ENCODE data around the gene MLLT6.
"Not testable (repeated sequence)": the region's sequence is repeated elsewhere in the genome, so short reads cannot be mapped to it uniquely, and the experiment has no call there.

Gene MLLT6

GRCh38 chr17:38725066-38725465, 20.0 kb downstream of the MLLT6 start:
- no peak for DNase-seq (ENCODE audit: low read depth in 1 of 2, low spot score in 1 of 2)

DNA sequence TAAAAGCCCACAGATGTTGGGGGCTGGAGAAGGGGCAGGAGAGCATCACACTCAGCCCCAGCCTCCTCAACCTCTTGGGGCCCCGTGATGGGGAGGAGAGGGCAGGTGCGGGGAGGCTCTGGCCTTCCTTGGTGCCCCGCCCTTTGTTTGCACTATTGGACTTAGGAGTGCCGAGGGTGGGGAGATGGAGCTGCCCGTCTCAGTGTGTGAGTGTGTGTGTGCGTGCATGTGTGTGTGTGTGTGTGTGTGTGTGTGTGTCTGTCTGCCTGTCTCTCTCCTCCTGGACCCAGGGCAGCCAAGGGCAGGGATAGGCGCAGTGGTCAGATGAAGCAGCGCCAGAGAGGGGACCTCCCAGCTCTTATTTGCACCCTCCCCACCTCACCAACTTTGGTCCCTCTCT, 21.1 kb downstream of the MLLT6 start:
- not testable (repeated sequence) for DNase-seq (ENCODE audit: low read depth in 1 of 2, low spot score in 1 of 2)

DNA sequence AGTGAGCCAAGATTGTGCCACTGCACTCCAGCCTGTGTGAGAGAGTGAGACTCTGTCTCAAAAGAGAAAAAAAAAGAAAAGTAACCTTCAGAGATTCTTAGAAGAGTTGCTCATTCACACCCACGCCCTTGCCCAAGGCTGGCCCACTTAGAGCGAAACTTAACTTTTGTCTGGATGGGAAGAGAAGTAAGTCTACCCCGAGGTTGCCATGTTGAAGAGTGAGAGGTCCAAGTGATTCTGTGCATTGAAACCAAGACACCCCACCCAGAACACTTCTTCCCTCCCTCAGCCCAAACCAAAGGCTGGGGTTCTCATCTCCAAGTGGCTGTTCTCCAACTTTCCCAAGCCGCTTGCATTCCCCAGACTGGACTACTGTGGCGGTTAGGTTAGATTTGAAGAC, 22.7 kb downstream of the MLLT6 start:
- peak in 1 of 2 donors; percentile 53 for DNase-seq (ENCODE audit: low read depth in 1 of 2, low spot score in 1 of 2)

DNA sequence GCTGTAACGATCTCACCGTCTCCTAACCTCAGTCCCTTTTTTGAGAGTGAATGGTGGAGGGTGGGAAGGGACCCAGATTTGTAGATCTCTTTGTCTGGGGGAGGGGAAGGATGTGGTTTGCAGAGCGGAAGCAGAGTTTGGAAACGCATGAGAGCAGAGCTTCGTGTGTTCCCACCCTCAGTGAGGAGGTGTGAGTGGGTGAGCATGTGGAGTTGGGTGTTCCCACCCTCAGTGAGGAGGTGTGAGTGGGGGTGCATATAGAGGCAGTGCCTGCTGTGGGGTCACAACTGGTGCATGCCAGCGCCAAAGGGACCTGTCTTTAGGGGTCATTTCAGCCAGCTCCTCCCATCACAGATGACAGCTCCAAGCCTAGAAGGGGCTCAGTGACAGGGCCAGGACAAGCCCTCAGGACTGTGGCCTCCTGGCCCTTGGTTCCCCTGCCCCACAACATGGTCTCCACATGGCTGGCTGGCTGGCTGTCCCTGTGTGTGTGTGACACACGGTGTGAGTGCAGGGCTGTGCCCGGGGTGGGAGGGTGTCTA, 23.3 kb downstream of the MLLT6 start:
- peak in 1 of 2 donors; percentile 48 for DNase-seq (ENCODE audit: low read depth in 1 of 2, low spot score in 1 of 2)

- DNase-seq (ENCODE audit: low read depth in 1 of 2, low spot score in 1 of 2), result no peak
Observed at GRCh38 chr17:38729368-38729885, 24.4 kb downstream of the MLLT6 start.

DNA sequence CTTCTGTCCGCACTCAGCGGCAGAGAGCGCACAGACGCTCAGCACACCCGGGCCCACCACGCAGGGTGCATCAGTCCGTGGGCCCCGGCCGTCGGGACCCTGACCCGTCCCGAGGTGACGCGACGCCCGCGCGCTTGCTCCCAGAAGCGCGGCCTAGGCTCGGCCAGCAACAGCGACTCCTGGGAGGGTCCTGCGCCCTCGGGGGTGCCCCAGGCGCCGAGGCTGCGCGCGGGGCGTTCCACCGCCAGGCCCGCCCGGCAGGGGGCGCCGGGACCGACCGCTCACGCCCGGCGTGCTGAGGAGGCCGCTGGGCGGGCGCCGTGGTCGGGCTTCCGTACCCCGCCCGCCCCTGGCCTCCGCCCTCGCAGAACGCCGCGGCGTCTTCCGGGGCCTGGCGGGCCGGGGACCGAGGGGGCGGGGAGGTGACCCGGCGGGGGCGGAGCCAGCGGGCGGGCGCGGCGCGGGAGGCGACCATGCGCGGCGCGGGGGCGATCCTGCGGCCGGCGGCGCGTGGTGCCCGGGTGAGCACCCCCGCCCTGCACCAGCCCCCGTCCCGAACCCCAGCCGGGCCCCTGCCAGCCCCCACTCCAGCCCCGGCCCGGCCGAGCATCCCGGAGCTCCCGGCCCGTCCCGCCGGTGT, 24.9 kb downstream of the MLLT6 start, which contains the start of gene CISD3:
TSS of gene CISD3 (plus strand) at position 456 of the 640 bp plus-strand sequence. CDS start at position 474, 18 bp downstream.
- DNase-seq (ENCODE audit: low read depth in 1 of 2, low spot score in 1 of 2), result peak; percentile 78 to 82

DNA sequence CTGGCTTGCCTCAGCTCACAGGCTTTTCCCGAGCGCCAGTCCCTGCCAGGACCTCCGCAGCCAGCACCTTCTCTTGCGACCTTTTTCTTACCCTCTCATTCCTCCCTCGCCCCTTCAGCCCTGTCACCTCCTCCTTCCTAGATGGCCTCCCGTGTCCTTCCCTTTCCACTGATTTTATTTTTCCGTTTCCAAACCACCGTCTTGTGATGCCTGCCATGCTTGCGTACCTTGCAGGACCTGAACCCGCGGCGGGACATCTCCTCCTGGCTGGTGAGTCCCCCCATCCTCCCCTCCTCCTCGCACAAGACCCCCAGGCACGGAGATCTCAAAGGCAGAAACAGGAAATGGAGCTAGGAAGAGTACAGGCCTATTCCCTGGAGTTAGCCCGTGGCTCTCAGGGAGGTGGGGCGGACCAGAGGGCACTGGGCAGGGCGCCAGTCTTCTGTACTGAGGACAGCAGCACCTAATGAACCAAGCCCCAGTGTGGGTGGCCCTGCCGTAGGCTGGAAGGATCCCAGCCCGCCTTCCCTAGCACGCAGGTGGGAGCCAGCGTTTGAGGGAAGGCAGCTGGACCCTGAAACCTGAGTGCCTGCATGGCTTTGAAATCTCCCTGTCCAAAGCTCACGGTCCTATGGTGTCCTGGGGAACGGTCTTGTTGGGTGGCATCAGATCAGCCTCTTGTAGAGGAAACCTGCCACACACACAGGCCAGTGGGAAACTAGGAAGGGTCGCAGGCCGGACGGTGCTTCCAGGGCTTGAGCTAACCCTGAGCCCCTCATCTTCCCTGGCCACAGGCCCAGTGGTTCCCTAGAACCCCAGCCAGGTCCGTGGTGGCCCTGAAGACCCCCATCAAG, 25.7 kb downstream of the MLLT6 start:
- no peak for DNase-seq (ENCODE audit: low read depth in 1 of 2, low spot score in 1 of 2)

DNA sequence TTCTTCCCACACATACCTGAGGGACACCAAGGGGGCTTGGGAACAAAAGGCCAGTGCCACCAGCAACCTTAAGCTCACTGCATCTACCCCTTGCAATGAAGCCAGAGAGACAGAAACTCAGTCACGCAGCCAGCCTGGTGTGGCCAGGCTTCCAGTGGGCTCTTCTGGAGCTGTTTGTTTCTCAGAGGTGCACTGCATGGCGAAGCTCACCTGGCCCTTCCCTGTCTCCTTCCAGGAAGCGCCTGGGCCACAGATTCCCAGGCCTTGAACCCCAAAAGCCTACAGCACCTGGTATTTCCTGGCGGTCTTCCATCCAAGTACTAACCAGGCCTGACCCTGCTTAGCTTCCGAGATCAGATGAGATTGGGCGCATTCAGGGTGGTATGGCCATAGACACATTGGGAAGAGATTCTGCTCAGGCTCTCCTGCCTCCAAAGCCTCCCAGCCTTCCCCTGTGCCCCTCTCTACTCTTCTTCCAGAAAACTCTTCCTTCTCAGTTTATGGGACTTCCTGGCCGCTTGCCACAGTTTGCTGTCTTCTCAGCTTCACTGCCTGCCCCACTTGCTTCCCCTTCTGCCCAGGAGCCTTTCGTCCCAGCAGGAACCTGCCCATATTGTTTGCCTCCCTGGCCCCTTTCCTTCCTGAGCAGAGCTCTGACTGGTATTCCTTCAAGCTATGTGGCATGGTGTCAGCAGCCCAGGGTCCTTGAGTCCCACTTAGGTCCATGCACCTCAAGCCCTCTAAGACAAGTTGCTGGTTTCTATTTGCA, 26.6 kb downstream of the MLLT6 start:
- DNase-seq (ENCODE audit: low read depth in 1 of 2, low spot score in 1 of 2), result no peak

- no peak for DNase-seq (ENCODE audit: low read depth in 1 of 2, low spot score in 1 of 2)
Observed at GRCh38 chr17:38732376-38733281, 27.6 kb downstream of the MLLT6 start.

DNA sequence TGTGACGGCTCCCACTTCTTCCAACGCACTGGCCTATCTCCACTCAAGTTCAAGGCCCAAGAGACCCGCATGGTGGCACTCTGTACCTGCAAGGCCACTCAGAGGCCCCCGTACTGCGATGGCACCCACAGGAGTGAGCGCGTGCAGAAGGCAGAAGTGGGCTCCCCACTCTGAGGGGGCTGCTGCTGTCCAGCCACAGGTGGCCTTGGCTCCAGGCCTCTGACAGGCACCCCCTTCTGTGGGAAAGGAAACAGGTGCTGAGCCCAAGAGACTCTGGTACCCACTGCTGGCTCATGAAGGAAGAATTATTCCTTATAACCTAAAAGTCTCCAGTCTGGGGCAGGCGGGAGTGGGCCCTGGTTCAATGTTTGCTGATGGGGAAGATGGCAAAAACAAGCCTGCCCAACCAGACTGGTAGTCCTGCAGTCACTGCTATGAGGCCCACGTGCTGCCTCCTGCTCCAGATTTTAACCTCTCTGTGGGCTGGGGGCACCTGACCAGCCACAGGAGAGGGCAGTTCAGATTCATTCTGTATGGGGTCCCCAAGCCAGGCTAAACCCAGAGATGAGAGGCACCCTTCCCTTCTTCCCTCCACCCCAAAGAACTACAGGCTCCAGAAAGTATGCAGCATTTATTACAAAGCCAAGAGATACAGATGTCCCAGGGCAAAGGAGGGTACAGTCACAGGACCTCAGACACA, 28.4 kb downstream of the MLLT6 start:
- DNase-seq (ENCODE audit: low read depth in 1 of 2, low spot score in 1 of 2), result no peak

GRCh38 chr17:38733982-38734973, 29.2 kb downstream of the MLLT6 start:
- no peak for DNase-seq (ENCODE audit: low read depth in 1 of 2, low spot score in 1 of 2)

DNA sequence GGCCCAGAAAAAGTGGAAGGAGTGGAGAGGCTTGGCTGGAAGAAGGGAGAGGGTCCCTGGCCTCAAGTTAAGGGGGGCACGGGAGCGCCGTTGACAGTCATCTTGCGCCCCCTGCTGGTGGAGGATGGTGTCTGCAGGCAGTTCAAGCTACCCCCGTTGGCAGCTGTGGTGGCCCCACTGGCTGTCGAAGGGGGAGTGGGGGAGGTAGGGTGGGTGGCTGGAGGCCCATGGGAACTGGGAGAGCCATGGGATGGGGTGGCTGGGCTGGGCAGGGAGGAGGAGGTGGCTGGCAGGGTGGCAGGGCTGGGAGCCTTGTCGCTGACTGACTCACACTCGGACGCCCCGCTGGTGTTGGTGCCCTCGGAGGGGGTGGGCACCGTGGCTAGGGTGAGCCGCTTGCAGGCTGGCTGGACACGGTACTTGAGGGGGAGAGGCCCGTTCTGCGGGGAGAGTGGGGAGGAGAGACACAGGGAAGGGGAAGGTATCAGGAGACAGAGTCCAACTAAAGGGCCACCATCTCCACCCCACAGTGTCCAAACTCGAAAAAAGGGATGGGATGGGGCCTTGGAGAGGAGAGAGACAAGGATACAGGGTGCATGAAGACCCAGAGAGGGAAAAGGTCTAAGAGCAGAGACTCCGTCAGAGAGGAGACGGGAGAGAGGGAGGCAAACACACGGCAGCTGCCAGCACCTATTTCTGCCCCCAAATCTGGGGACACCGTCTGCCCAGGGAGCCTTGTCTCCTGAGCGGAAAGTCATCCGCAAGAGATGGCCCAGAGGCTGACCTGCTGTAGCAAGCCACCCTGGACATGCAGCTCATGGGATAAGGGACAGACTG, 30.3 kb downstream of the MLLT6 start:
- DNase-seq (ENCODE audit: low read depth in 1 of 2, low spot score in 1 of 2), result peak; percentile 54 to 67

DNA sequence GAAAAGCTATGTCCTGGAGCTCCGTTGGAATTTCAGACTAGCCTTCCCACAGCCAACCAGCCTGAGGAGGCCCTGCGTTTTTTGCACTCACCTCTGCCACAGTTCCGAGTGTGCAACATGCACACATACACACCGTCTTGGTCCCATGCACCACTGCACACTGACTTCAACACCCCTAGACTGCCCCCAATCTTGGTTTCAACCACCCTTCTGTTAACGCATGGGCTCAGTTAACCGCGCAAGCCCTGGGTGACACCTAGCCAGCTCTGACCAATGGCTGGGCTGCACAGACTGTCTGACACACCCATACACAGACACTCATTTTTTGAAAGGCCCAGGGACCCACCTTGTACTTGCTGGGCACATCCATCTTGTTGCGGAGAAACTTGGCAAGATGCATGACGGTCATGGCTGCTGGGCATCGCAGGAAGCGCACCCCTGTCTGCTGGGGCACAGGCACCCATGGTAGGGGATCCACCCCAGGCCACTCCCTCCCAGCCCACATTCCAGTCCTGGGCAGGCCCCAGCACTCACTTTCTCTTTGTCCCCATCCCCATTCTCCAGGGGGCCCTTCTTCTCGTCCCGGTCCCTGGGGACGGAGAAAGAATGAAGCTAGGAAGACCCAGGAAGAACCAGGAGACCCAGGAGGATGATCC, 33.1 kb downstream of the MLLT6 start:
- DNase-seq (ENCODE audit: low read depth in 1 of 2, low spot score in 1 of 2), result no peak

- DNase-seq (ENCODE audit: low read depth in 1 of 2, low spot score in 1 of 2), result no peak
Observed at GRCh38 chr17:38738686-38739085, 33.6 kb downstream of the MLLT6 start.

GRCh38 chr17:38739305-38739704, 34.2 kb downstream of the MLLT6 start:
- DNase-seq (ENCODE audit: low read depth in 1 of 2, low spot score in 1 of 2), result no peak

DNA sequence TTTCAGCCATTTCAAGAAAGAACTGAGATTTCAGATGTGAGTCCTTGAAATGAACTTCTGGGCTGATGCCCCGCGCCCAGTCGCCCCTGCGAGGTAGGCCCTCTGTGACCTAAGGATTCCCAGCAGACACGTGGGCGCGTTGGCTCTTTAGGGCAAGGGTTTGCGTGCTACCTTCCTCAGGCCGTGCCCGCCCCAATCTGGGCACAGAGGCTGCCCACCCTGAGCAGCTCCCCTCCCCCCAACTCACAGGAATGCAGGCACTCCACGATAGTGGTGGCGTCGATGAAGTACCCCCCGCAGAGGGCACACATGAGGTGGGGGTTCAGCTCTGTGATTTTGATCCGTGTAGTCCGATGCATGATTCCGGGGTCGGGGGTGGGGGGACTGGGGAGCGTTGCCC, 35.0 kb downstream of the MLLT6 start:
- DNase-seq (ENCODE audit: low read depth in 1 of 2, low spot score in 1 of 2), result no peak

- no peak for DNase-seq (ENCODE audit: low read depth in 1 of 2, low spot score in 1 of 2)
Observed at GRCh38 chr17:38740806-38741205, 35.7 kb downstream of the MLLT6 start.
